GM10248 (cell line): ENCODE results near the gene PTPN2.

Source experiments
- CTCF ChIA-PET: fragments of 300-600 bp; sonication (Branson Sonifier 250); formaldehyde crosslinking; extraction: SDS; loops from one replicate; lab custom pipeline; 2021; ENCODE audit warnings: antibody characterized with exemption; lab: Yijun Ruan, JAX
- POLR2A ChIA-PET: fragments of 350-650 bp; sonication (Branson Sonifier 250); formaldehyde crosslinking; extraction: SDS; loops from one replicate; lab custom pipeline; 2020; ENCODE audit warnings: antibody characterized with exemption; lab: Yijun Ruan, JAX
- DNase-seq: peaks from one replicate; pipeline ENCODE4 v3.0.0; 2012; ENCODE audit errors: extremely low spot score
- CTCF ChIP-seq: IDR thresholded peaks from 2 replicates; pipeline ENCODE4 v1.5.1; 2012; ENCODE audit warnings: mild to moderate bottlenecking, low read depth; ENCODE audit errors: extremely low read depth, missing control alignments, control extremely low read depth

The PTPN2 gene

GRCh38 chr18:12748671-12749070 is 135.4 kb downstream of the PTPN2 start:
- TF ChIP-seq CTCF = no peak
- CTCF ChIA-PET = interaction anchor here (0.9 to 6.6 kb wide), 7 partner anchors 11 to 411 kb away, joined by 3 to 39 read pairs (median 4); no protein-coding TSS in a partner anchor

GRCh38 chr18:12747530-12748315 is 136.3 kb downstream of the PTPN2 start:
- no peak for TF ChIP-seq CTCF
- POLR2A ChIA-PET = no interaction called here

More at GRCh38 chr18:12748671-12749070, 135.4 kb downstream of the PTPN2 start:
- no peak for DNase-seq
- POLR2A ChIA-PET = no interaction called here

GRCh38 chr18:12745095-12745795 is 138.8 kb downstream of the PTPN2 start:
- DNase-seq = no peak
- ChIA-PET POLR2A (no interaction called here), CTCF (interaction anchor here (0.9 to 4.9 kb wide), 20 partner anchors 15 to 413 kb away, joined by 3 to 42 read pairs (median 4); no protein-coding TSS in a partner anchor)
- no peak for TF ChIP-seq CTCF

More at GRCh38 chr18:12747530-12748315, 136.3 kb downstream of the PTPN2 start:
- CTCF ChIA-PET = interaction anchor here (0.9 to 6.6 kb wide), 4 partner anchors 21 to 412 kb away, joined by 3 to 39 read pairs (median 5); no protein-coding TSS in a partner anchor
- DNase-seq = no peak

GRCh38 chr18:12744103-12744502 is 139.9 kb downstream of the PTPN2 start:
- DNase-seq = peak; percentile 68

GRCh38 chr18:12742453-12742852 is 141.6 kb downstream of the PTPN2 start:
- no peak for TF ChIP-seq CTCF
- ChIA-PET POLR2A (no interaction called here), CTCF (interaction anchor here (0.7 to 4.9 kb wide), 10 partner anchors 10 to 417 kb away, joined by 3 to 42 read pairs (median 4); no protein-coding TSS in a partner anchor)
- no peak for DNase-seq

More at GRCh38 chr18:12744103-12744502, 139.9 kb downstream of the PTPN2 start:
- ChIA-PET CTCF (interaction anchor here (0.7 to 4.9 kb wide), 31 partner anchors 8 to 415 kb away, joined by 3 to 42 read pairs (median 4); no protein-coding TSS in a partner anchor), POLR2A (no interaction called here)
- TF ChIP-seq CTCF = peak; percentile 58
